Glomerular visceral epithelial cell (primary cell): ENCODE data around the gene SLC25A39.

Experiments
- DNase-seq: peaks from one replicate; pipeline ENCODE4 v3.0.0-alpha.2; 2016; ENCODE audit errors: extremely low spot score

The SLC25A39 gene

DNA sequence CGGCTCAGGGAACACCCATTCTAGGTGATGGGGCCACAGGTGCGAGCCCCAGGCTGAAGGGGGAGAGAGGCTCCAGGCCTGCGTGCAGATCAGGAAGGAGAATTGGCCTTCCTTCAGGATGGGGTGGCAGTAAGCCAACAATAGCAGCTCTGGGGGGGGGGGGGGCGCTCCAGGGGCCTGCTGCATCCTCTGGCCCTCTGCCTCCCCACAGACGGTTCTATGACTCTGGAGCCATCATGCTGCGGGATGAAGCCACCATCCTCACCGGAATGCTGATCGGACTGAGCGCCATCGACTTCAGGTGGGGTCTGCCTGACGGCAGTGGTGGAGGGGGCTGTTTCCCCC is 10.1 kb downstream of the SLC25A39 start:
- DNase-seq: no peak

DNA sequence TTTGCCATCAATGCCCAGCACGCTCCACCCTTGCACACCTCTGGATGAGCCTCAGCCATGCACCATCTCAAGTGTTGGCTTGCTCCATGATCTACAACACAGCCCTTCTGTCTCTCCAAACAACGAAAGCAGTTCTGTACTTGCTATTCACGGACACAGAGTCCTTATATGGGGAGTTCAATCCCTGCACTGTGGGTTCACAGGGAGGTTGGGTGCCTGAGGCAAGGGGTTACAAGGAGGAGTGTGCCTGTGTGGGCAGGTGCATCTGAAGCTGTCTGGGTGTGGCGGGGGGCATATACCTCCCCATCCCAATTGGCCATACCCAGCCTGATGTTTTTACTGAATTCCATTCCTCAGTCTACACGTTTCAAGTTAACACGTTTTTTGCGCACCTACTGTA is 10.6 kb downstream of the SLC25A39 start:
- no peak for DNase-seq

DNA sequence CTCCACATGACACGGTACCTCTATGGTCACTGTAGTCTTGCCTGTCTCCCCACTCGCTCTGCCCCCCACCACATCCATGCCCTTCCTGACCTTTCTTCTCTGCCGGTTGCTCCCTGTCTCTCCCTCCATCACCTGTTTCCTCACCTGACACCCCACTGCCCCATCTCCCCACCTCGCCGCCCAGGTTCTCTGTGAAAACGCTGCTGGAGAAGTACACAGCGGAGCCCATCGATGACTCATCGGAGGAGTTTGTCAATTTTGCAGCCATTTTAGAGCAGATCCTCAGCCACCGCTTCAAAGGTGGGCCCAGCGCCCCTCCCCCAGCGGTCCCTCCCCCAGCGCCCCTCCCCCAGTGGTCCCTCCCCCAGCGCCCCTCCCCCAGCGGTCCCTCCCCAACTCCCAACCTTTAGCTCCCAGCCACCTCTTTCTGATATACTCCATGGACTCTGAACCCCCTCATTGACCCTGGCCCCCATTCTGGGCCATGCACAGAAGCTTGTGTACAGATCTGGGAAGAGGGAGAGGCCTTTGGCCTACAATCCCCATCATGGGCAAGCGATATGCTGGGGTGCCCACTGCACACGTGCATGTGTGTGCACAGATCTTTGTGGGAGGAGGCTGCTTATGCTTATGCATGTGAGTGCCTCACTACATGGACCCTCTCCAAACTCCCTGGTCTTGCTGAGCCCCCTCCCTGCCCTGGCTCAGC is 12.1 kb downstream of the SLC25A39 start:
- DNase-seq: no peak

DNA sequence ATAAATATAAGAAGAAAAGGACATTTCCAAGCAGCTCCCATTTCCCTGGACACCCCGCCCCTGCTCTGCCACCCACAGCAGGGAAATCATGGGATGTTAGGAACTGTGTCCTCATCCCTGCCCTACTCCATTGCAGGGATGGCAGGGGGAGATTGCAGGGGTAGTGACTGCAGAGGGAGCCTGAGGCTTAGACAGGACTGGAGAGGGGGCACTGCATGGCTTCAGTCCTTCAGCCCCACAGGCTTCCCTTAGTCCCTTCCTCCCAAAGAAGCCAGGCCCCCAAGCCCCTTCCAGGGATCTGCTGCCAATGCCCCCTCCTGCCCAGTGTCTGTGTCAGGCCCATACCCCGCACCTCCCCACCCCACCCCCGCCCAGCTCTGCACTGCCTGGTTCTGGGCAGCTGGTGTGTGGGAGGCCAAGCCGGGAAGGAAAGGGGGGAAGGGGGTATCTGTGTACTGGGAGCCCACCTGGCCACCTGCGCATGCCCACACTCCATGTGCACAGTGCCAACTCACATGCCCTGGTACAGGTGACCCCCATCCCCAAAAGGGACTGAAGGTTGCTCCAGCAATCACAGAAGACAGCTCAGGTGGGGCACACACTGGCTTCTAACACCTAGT is 13.0 kb downstream of the SLC25A39 start:
- no peak for DNase-seq

DNA sequence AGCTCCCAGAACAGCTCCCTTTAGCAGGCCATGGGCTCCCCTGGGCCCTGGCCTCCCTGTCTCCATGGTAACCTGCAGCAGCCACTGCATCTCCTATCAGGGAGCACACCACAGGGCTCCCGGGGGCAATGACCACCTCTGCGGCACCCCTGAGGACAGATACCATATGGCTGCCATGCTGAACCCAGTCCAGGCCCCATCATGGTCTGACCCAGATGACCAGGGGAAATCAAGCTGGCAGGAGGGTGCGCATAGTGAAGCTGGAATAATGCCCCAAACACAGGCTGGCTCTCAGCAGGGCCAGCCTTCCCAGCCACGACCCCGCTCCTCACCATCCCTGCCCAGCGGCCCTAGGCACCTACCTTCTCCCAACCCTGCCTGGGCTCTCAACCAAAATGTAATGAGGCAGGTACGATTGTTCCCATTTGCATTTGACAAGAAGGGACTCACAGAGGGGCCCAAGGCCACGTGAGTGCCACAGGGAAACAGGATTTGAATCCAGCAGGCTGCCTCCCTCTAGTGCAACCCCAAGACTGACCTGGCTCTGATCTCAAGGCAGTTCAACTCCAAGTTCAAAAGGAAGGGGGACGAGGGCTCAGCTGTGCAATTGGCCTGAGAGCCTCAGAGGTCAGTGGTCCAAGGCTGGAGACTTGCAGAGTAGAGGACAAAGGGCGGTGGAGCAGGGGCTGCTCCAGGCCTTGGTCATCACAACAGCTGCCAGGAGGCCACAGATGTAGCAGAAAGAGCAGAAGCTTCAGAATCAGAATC is 13.8 kb downstream of the SLC25A39 start:
- no peak for DNase-seq

DNA sequence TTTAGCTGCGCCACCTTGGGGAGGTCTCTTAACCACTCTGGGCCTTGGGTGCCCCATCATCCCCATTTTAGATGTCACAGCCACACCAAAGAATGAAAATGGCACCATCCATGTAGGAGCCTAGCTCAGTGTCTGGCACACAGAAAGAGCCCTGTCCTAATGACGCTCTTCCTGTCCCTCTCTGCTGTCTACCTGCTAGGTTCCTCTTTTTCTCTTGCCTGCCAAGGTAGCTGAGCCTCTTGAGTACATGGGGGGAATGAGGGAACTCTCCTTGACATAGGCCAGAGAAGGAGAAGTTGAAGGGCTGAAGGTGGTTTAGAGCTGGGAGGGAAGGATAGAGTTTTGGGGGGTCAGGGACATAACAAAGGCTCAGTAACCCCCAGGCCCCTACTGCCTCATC is 14.4 kb downstream of the SLC25A39 start:
- DNase-seq: no peak

DNA sequence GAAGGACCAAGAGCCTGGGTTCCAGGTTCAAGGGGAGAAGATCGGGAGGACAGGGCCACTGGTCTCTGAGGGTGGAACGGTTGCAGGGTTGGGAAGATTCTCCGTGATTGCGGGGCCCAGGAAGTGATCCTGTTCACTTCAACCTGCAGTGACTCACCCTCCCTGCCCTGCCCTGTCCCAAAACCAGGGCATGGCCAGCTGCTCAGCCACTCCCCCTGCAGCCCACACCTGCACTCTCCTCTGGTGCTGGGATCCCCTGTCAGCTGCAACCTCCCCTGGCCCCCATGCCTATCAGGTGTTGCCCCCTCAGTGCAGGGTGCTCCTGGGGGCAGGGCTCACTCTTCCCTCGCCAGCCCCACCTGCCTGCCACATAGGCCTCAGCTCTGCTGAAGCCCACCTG is 15.2 kb downstream of the SLC25A39 start:
- DNase-seq: no peak

DNA sequence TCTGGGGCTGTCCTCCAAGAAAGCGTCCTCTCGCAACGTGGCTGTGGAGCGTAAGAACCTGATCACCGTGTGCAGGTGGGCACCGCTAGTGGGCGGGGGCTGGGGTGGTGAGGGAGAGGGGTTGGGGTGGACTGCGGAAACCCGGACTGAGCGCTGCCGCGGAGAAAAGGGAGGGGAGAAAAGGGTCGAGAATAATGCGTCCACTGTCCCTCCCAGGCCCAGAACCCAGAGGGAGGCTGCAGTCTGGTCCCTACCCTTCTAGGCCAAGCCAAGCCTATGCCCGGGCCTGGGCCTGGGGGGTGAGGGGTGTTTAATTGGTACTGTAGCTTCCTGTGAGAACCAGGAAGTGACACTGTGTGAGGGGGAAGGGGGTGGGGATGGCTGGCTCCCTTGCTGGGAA is 15.8 kb downstream of the SLC25A39 start:
- DNase-seq: no peak

DNA sequence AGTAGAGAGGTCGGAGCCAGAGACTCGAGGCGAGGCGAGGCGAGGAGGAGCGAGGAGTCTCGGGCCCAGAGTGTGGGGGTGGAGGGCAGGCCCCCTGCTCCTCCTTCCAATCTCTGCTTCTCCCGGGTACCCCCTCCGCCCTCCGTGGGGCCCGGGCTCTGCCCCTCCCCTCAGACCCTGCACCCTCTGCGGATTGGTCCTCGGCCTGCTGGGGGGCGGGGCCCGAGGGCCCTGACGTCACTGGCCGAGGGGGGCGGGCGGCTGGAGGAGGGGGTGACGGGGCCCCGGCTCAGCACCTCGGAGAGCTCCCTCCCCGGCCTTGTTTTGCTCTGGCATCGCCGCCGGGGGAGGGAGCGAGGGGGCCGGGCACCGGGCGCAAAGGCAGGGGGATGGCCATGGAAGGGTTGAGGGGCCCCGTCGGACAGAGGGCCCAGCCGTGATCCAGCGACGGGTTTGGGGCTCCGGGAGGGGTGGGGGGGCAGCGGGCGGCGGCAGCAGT is 16.3 kb downstream of the SLC25A39 start, which contains the start of gene RUNDC3A:
TSS of gene RUNDC3A (plus strand) at position 282 of the 499 bp plus-strand sequence. CDS start 232 bp downstream, outside the sequence.
- peak; percentile 87 for DNase-seq

DNA sequence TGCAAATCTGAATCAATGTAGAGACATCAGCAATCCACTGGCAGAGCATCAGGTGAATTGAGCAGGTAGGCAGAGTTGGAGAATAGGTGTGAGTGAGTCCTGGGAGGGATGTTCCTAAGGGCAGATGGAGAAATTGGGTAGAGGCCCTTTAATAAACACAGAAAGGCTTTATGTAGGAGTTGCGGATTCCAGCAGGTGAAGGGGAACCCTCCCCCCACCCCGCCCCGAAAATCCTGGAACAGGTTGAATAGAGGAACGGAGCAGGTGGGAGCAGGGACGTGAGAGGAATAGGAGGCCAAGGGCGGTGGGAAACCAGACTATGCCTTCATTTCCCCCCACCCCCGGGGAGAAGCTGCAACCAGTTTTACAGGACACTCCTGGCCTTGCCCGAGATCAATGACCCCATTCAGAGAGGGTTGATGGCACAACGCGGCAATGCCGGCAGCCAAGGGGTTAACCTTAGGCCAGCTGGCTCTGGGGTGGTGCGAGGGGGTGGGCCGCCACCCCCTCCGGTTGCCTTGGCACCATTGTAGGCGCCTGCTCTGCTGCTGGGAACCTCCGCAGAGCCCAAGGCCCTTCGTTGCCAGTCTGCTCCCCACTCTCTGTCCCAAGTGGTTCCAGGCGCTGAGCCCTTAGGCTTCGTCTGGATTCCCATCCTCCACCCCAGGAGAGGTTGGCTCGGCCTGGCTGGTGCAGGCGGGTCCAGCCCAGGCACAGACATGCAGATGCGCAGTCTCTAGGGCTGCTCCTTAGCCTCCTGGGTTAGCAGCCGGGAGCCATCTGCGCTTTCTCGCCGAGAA is 17.0 kb downstream of the SLC25A39 start:
- peak; percentile 47 for DNase-seq

DNA sequence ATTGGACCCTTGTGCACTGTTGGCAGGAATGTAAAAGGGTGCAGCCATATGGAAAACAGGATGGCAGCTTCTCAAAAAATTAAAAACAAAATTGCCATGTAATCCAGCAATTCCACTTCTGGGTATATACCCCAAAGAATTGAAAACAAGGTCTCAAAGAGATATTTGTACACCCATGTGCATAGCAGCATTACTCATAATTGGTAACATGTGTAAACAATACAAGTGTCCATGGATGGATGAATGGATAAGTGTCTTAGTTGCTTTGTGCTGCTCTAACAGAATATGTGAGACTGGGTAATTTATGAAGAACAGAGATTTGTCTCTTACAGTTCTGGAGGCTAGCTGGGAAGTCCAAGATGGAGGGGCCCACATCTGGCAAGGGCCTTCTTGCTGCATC is 20.0 kb downstream of the SLC25A39 start:
- no peak for DNase-seq

DNA sequence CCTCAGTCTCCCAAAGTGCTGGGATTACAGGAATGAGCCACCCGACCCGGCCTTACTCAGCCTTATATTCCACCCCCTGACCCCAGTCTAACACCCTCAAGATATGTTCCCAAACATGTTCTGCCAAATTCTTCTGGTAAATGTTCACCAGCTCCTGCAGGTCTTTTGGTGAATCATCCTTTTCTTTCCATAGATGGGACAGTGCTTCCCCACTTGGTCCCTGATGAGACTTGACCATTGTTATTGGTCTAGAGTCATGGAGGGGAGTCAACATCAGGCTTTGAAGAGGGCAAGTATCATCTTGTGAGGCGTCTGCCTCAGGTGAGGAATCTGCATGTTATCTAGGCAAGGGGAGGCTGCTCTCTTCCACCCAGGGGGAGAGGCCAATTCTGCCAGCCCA is 26.6 kb downstream of the SLC25A39 start:
- DNase-seq: no peak

DNA sequence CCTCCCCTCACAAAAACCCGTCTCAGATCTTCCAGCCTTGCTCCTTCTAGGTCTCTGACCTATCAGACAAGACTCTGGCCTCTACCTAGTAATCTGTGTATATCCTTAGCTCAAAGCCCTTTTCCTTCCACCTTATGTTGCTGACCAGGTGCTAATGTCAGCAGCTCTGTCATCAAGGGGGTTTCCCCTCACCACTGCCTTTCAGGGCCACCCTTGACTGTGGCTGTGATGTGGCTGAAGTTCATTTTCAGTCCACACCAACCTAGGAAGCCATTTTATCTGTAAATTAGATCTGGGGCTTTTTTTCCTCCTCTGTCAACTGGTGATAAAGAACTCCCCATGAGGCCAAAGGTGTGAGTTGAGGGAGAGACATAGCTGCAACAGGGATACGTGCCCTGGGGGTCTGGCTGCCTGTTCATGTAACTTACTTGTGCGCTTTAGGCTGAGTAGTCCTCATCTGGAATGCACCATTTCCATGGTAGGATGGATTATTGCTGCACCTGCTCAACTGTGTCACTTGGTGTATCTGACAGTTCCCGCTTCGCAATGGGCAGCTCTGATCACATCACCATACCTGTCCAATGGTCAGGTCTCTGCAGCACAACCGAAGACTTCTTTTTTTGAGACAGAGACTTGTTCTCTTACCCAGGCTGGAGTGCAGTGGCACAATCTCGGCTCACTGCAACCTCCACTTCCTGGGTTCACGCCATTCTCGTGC is 31.0 kb downstream of the SLC25A39 start:
- DNase-seq: no peak

DNA sequence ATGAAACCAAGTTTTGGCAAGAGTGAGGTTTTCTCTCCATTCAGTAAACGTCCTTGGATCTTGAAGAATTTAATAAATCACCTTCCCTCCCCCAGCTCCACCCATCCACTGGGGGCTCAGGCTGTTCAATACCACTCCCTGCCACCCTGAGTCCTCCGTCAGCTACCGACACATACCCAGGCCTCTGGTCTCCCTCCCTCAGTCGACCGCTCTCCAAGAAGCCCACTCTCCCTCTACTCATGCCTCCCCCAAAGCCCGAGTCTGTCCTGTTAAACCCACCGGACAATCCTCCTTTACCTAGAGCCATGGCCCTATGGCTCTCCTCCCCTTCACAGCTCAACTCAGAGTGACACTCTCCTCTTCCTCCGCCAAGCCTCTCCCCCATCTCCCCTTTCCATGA is 37.0 kb downstream of the SLC25A39 start:
- no peak for DNase-seq

DNA sequence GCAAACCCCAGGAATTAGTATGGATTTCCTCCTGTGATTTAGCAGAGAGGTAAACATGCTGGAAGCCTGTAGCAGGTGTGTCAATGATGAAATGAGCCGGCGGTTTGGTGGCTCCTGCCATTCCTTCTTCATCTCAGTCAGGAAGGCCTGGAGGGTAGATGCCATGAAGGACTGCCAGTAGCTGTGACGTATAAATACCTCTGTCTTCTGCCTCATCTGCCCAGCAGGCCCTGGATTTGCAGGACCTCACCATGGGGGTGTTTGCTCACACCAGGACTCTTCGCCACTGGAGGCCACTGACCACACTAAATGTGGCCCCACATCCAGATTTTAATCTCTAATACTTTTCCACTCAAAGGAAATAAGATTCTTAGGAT is 40.6 kb downstream of the SLC25A39 start:
- no peak for DNase-seq

DNA sequence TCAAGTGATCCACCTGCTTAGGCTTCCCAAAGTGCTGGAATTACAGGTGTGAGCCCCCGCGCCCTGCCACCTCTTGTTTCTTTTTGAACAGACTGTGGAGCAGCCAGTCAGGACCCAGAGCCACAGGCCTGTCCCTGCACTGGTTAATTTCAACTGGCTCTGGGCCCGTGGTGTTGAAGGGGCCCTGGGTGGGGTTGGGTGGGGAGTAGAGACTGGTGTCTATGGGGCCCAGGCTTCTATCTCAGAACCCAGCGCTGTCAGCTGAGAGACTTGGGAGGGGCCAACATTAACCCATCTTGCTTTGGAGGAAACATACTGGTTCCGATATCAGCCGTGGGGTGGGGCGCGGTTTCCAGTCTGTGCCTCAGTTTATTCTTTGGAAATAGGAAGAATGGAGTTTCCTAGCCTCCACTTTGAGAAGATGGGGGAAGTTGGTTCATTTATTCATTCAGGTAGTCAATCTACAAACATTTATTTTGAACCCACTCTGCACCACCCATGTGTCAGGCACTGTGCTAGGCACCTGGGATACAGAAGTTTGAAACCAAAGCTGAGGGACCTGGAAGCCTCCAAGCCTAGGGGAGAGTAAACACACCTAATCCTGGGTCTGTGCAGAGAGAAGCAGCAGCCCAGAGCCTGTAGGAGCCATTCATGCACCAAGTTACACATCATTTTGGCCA is 41.1 kb downstream of the SLC25A39 start:
- no peak for DNase-seq

DNA sequence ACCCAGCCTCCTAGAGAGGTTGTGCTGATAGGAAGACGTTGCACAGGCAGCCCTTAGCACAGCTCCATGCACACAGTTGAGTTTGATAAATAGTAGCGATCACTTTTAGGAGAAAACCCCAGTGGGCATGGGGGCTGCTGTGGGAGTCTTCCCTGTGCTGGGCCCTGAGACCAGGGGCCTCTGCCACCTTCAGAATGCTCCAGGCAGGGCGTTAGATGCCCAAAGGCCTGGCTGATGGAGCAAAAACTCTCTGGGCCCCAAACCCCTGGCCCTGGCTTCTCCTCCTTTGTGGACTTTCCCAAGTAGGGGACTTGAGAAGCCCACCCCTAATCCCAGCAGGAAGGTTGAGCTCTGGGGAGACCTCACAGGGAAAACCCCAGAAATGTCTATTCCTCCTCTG is 42.4 kb downstream of the SLC25A39 start:
- DNase-seq: no peak

DNA sequence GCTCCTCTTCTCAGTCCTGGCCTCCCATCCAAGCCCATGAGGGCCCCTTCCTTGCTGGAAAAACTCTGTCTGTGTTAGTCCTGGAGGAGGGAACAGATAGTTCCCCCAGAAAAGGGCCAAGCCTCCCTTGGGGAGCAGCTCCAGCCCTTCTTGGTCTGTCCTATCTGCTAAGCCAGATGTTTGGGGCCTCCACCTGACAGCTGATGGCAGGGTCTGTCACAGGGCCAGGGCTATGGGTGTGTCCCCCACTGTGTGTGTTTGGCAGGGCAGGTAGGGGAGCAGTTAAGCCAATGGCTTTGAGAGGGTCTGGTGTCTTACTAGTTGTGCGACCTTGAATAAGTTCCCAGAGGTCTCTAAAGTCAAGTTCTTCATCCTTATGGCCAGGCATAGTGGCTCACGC is 43.1 kb downstream of the SLC25A39 start:
- no peak for DNase-seq

DNA sequence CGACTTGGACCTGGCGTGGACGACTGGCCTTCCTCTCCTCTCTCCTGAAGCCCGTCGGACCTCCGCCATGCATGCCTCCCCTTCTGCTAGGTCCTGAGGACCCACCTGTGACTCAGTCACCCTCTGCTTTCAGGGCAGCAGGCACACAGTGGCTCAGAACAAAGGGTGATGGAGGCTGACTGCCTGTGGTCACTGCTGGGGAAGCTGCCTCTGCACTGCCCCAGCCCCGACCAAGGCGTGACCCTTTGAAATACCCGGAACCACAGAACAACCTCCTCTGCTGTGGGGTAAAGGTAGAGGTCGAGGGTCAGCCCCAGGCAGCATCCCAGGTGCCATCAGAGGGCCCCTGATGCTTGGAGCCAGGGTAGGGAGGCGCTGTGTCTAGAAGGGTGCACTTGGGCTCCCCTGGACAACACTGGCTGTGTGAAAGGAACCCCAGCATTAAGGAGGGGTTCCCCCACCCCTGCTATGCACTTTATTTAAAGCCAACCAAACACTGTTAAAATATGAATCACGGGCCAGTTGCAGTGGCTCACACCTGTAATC is 44.2 kb downstream of the SLC25A39 start:
- no peak for DNase-seq

DNA sequence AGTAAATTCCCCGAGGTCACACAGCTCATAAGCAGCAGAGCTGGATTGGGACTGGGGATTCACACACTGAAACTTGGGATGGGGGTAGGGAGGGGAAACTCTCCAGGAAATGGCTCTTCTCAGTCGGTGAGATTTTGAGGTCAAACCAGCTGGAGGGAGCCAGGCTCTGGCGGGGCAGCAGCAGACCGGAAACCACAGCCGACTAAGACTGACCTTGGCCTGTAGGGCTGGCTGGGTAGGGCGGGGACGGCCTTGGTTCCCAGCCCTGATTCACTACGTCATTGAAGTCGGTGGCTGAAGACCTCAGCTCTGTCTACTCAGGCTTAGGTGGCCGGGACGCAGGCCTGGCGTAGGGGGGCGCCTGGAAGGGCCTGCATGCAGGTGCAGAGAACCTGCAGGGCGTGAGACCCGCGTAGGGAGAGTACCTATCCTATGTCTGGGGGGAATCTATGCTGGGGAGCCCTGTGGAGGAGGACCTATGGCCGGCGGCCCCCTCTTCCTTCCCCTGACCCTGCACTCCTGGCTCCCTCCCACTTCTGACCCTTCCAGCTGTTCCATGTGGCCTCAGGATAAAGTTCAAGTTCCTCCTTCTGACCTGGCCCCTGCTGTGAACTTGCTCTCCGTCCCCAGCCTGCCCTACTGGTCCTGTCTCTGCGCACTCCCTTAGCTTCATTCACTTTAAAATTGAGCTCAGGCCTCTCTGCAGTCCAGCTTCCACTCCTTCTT is 44.8 kb downstream of the SLC25A39 start:
- peak; percentile 95 for DNase-seq
